HG03025 (cell line): ENCODE data around the gene CNTNAP4.
A peak's percentile ranks its signal among the peaks of the same experiment; 100 is the strongest.

Experiments
- ATAC-seq: cut with Tn5 transposase; IDR thresholded peaks from one replicate; pipeline ENCODE4 v1.9.1; 2021; ENCODE audit warnings: mild to moderate bottlenecking, moderate library complexity; ENCODE audit not compliant: unreplicated experiment, low FRiP score

The CNTNAP4 gene

DNA sequence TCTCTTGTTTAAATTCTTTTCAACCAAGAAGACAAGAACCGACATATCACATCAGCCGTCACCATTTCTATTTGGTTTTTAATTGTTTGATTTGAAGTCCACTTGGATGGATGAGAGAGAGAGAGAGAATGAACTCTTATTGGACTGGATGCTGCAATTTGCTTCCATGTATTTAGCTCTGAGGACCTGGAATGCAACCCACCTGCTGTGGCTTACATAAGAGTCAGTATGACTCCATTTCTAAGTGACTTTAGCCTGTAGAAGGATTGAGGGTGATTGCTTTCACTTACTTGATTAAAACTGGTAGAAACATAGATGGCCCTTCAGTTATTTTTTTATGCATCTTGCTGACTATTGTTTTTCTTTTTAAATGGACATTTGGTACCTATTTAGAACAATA, 296.1 kb downstream of the CNTNAP4 start:
- no peak for ATAC-seq

DNA sequence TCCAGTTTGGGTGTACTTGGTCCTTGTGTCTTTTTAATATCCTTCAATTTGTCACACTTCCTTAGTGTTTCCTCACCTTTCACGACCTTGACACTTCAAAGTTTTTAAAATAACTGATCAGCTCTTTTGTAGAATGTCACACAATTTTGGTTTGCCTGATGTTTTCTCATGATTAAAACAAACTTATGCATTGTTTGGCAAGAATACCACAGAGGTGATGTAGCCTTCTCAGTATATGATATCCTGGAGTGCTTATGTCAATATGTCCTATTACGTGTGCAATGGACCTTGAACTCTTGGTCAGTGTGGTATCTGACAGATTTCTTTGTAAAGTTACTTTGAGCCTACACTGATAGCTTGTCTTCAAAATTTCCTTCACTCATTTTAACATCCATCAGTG, 297.4 kb downstream of the CNTNAP4 start:
- no peak for ATAC-seq

DNA sequence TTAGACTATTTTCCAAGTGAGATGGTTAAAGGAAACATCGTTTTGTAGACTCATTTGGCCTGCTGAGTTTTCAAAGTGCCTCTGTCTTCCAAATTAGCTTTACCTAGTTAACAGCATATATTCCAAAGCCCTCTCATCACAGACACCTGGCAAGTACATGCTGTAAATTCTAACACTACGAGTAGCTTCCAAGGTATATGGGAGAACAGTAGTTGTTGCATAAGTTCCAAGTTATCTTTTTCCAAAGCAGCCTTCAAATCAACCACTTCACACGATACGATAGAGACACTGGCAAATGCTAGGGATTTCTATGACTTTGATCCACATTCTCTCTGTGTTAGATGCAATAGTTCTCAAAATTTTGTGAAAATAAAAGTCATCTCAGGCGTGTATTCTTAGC, 299.3 kb downstream of the CNTNAP4 start:
- ATAC-seq = no peak

DNA sequence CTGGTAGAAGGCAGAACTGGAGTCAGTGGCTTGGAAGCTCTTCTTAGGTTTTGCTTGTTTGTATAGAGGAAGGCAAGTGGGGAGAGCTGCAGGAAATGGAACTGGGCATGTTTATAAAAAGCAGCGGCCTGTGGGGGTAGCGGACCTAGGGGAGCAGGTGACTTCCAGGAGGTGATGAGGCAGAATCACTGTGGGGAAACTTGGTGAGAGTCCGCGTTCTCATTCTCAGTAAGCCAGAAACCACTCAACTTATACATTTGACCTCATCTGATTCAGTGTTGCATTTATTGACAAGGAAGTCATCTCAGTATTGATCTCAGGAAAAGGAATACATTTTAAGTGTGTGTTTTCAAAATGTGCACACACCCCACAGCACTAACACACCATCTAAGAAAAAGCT, 299.8 kb downstream of the CNTNAP4 start:
- peak; percentile 74 for ATAC-seq

DNA sequence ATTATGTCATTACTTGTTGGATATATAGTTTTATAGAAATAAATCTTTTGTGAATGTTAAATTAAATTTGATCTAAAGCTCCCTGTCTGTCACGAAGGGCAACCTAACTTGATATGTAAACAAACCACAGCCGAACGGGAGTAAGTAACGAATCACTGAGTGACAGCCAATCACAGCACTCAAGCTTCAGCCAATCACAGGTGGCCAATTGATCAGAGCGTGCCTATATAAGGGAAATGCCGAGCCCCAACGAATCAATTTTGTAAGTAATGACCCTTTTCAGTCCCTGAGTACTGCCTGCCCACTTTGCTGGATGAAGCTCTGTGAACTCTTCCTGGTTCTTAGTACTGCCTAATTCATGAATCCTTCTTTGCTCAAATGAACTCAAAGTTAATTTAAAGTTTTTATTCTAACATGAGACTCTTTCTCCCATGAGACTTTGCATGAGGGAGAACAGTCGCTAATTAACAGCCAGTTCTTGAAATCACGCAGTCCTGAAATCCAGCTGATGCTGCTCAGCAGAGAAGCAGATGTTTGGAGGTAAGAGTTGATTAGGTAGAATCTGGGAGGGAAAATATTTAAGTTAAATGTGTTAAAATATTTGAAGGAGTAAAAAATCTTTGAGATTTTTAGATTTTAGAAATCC, 302.2 kb downstream of the CNTNAP4 start:
- no peak for ATAC-seq

DNA sequence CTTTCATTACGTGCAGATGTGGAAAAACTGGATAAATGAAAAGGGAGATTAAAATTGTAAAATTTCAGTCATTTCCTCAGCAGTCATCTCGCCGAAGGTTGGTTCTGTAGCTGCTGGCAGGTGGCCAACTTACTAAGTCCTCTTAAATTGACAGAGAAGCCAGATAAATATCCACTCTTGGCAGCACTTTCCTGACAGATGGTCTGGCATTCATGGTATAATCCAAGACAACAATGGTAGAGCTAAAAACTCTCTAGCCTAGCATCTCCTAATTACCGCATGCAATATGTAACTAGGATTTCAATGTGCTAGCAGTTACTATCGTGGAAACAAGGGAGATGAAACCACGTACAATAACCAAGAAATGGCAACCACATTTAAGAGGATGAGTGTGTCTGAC, 306.3 kb downstream of the CNTNAP4 start:
- ATAC-seq = no peak

DNA sequence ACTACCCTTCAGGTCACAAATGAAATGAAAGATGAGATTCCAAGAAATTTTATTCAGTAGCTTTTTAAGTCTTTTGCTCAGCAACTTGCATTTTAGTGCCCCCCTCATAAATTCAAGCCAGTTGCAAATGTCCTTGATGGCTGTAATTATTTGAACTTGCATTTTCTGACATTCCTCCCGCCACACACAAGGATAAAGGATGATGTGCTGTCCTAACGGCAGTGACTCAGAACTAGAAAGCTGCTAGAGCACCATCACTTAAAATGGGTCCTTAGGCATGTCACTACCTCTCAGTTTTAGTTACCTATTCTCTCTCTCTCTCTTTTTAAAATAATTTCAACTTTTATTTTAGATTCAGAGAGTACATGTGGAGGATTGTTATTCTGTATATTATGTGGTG, 306.7 kb downstream of the CNTNAP4 start:
- no peak for ATAC-seq

DNA sequence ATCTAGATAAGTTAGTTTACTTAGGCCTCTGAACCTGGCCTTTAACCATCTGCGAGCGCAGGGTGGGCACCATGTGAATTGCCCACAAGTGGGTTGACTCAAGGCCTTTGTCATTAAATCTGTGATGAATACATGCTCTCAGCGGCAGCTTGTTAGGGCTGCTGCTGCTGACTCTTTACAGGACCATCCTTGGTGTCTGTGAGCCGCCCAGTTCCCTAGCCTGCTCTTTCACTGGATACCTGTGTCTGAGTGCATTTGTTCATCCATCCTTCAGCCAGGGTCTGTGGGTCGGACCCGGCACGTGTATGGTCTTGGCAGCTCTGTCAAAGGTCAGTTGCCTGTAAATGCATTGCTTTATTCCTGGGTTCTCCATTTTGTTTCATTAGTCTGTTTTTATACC, 321.3 kb downstream of the CNTNAP4 start:
- no peak for ATAC-seq

DNA sequence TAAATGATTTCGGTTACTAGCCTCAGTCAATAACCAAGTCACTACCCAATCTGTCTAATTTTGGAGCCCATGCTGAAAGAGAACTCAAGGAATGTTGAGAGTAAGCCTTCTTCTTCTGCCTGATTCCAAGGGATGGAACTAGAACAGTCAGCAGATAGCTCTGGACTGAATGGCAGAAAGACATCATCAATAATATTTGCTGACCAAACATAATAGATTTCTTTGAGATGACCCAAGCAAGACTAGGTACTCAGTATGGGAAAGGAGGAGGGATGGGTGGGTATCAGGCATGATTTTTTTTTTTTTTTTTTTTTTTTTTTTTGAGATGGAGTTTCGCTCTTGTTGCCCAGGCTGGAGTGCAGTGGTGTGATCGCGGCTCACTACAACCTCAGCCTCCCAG, 330.1 kb downstream of the CNTNAP4 start:
- no peak for ATAC-seq
